Testis (tissue), 2 donors: ENCODE data around the gene TEX11.

Experiments
- CTCF ChIP-seq, 3 experiments: fragments of 450-650 bp in 2 of 3; fragments of 200-600 bp in 1 of 3; sonication (generic) in 1 of 3; IDR thresholded peaks; one replicate each; pipeline ENCODE4 v1.5.1; 2016 to 2019; ENCODE audit warnings: antibody characterized with exemption in 3 of 3, mild to moderate bottlenecking in 2 of 3, moderate library complexity in 1 of 3
- POLR2A ChIP-seq: fragments of 450-650 bp; IDR thresholded peaks from one replicate; pipeline ENCODE4 v1.6.1; 2017; ENCODE audit warnings: antibody characterized with exemption, mild to moderate bottlenecking, moderate library complexity

GRCh38 chrX:70481471-70482270 lies 426.8 kb downstream of the TEX11 start:
- TF ChIP-seq CTCF (IDR thresholded peaks at IDR 0.05) (no peak), POLR2A (no peak)
